GM18507 (cell line): ENCODE results near the gene FOXD4L1.
"Not testable (repeated sequence)": the region's sequence is repeated elsewhere in the genome, so short reads cannot be mapped to it uniquely, and the experiment has no call there.

Experiments
- DNase-seq: peaks from one replicate; pipeline ENCODE4 v3.0.0; 2011; ENCODE audit warnings: low read depth; ENCODE audit not compliant: insufficient read length; ENCODE audit errors: extremely low spot score
- FAIRE-seq: peaks from 2 replicates; lab custom pipeline; 2011; peaks lifted over from hg19 to GRCh38; lab: Jason Lieb, UNC

Gene FOXD4L1

GRCh38 chr2:113520837-113521236 lies 22.4 kb downstream of the FOXD4L1 start:
- FAIRE-seq, DNase-seq: not testable (repeated sequence)

- not testable (repeated sequence) for FAIRE-seq
Measured at GRCh38 chr2:113521492-113521891, 23.0 kb downstream of the FOXD4L1 start.

GRCh38 chr2:113524986-113525385 lies 26.5 kb downstream of the FOXD4L1 start:
- not testable (repeated sequence) for DNase-seq, FAIRE-seq

More at GRCh38 chr2:113521492-113521891, 23.0 kb downstream of the FOXD4L1 start:
- not testable (repeated sequence) for DNase-seq

- FAIRE-seq, DNase-seq: not testable (repeated sequence)
Measured at GRCh38 chr2:113527350-113528045, 29.0 kb downstream of the FOXD4L1 start.

GRCh38 chr2:113528126-113528525 lies 29.7 kb downstream of the FOXD4L1 start:
- FAIRE-seq, DNase-seq: not testable (repeated sequence)

- FAIRE-seq, DNase-seq: not testable (repeated sequence)
Measured at GRCh38 chr2:113528904-113529303, 30.4 kb downstream of the FOXD4L1 start.

- FAIRE-seq, DNase-seq: not testable (repeated sequence)
Measured at GRCh38 chr2:113532991-113533390, 34.5 kb downstream of the FOXD4L1 start.

- not testable (repeated sequence) for FAIRE-seq, DNase-seq
Measured at GRCh38 chr2:113536573-113536972, 38.1 kb downstream of the FOXD4L1 start.

GRCh38 chr2:113540834-113541203 lies 42.4 kb downstream of the FOXD4L1 start:
- not testable (repeated sequence) for DNase-seq, FAIRE-seq

GRCh38 chr2:113541204-113541975 lies 42.9 kb downstream of the FOXD4L1 start:
- DNase-seq, FAIRE-seq: not testable (repeated sequence)

GRCh38 chr2:113541976-113542485 lies 43.6 kb downstream of the FOXD4L1 start:
- not testable (repeated sequence) for FAIRE-seq, DNase-seq

GRCh38 chr2:113542529-113542928 lies 44.1 kb downstream of the FOXD4L1 start:
- DNase-seq, FAIRE-seq: not testable (repeated sequence)
